ENCODE data around the gene DNAH3.
"Not testable (repeated sequence)": the region's sequence is repeated elsewhere in the genome, so short reads cannot be mapped to it uniquely, and the experiment has no call there.

DNAH3 gene, protein sequence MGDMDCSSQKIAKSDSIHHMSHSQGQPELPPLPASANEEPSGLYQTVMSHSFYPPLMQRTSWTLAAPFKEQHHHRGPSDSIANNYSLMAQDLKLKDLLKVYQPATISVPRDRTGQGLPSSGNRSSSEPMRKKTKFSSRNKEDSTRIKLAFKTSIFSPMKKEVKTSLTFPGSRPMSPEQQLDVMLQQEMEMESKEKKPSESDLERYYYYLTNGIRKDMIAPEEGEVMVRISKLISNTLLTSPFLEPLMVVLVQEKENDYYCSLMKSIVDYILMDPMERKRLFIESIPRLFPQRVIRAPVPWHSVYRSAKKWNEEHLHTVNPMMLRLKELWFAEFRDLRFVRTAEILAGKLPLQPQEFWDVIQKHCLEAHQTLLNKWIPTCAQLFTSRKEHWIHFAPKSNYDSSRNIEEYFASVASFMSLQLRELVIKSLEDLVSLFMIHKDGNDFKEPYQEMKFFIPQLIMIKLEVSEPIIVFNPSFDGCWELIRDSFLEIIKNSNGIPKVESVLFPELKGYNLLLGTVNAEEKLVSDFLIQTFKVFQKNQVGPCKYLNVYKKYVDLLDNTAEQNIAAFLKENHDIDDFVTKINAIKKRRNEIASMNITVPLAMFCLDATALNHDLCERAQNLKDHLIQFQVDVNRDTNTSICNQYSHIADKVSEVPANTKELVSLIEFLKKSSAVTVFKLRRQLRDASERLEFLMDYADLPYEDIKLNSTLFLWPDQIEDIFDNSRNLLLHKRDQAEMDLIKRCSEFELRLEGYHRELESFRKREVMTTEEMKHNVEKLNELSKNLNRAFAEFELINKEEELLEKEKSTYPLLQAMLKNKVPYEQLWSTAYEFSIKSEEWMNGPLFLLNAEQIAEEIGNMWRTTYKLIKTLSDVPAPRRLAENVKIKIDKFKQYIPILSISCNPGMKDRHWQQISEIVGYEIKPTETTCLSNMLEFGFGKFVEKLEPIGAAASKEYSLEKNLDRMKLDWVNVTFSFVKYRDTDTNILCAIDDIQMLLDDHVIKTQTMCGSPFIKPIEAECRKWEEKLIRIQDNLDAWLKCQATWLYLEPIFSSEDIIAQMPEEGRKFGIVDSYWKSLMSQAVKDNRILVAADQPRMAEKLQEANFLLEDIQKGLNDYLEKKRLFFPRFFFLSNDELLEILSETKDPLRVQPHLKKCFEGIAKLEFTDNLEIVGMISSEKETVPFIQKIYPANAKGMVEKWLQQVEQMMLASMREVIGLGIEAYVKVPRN (N-terminal part only)

GRCh38 chr16:21150375-21151001 lies at the start of gene DNAH3:
Gene DNAH3, minus strand, starts transcription at chr16:21150846. Its CDS starts 527 bp downstream, at chr16:21150319.
- Histone ChIP-seq H3K27me3 (ENCODE audit: control insufficient read depth in 2 of 2, insufficient read depth in 2 of 2, low read length in 2 of 2) (peaks cover 0 to under 1% of the 10 kb centered on the region in 2 donors), H3K9me3 (ENCODE audit: control insufficient read depth in 2 of 2, low read length in 2 of 2) (no peaks in the 10 kb centered on the region), H3K4me3 (ENCODE audit: low read length in 2 of 2) (no peak within 1 kb of the TSS), H3K27ac (ENCODE audit: low read depth in 2 of 2, low read length in 2 of 2) (no peak within 1 kb of the TSS), H3K36me3 (ENCODE audit: control insufficient read depth in 2 of 2, insufficient read depth in 2 of 2, low read length in 2 of 2) (no peaks in the 10 kb centered on the region), H3K9ac (ENCODE audit: low read depth in 1 of 2, low read length in 2 of 2) (no peak within 1 kb of the TSS), H3K4me1 (ENCODE audit: control insufficient read depth in 2 of 2, insufficient read depth in 2 of 2, low read length in 2 of 2) (peaks cover 0 to 3% of the 10 kb centered on the region in 2 donors)

DNA sequence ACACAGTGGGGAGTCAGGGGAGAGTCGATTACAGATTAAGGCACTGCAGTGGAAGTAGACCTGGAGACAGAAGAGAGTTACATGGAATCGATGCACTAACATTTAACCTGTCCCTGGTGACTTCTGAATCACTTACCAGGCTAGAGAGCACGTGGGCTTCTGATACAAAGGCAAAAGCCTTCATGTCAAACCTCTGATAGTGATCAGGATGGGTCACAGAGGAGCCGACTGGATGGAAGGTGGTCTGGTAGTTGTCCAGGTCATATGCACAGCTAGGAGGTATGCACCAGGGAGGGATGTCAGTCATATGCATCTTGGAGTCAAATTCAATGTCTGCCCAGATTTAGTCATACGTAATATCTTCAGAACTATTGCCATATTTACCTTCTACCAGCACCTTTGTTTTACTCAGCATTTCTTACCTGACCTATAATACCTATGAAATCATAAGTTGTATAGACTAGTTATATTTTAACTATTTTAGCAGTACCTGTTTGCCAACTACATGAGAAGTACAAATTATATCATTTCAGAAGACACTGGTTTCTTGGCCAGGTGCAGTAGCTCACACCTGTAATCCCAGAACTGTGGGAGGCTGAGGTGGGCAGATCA lies 49.1 kb upstream of the DNAH3 start:
- Histone ChIP-seq H3K4me1 (ENCODE audit: control insufficient read depth in 2 of 2, insufficient read depth in 2 of 2, low read length in 2 of 2) (peaks cover 10 to 14% of the 10 kb centered on the region in 2 donors), H3K27ac (ENCODE audit: low read depth in 2 of 2, low read length in 2 of 2) (peak overlapping the region; percentile 62 to 78)

DNA sequence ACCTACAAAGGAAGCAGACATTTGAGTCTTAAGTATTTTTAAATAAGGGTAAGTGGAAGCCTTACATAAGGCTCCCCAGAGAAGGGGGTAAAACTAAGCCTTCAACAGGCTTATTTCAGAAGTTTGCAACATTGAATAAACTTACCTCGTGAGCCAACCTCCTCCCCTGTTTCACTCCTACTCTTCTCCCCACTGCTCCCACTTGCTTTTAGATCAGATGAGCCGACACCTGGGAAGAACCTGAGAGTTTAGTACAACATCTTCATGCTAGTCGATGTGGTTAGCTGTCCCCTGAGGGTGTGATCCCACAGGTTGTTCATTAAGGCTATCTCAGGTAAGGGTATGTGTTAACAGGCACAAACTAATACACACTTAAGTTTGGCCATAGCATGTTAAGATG lies 47.0 kb upstream of the DNAH3 start:
- Histone ChIP-seq H3K9ac (ENCODE audit: low read depth in 1 of 2, low read length in 2 of 2) (no peak overlapping the region), H3K27ac (ENCODE audit: low read depth in 2 of 2, low read length in 2 of 2) (no peak overlapping the region), H3K27me3 (ENCODE audit: control insufficient read depth in 2 of 2, insufficient read depth in 2 of 2, low read length in 2 of 2) (peaks cover 0 to 2% of the 10 kb centered on the region in 2 donors), H3K9me3 (ENCODE audit: control insufficient read depth in 2 of 2, low read length in 2 of 2) (no peaks in the 10 kb centered on the region), H3K4me1 (ENCODE audit: control insufficient read depth in 2 of 2, insufficient read depth in 2 of 2, low read length in 2 of 2) (peaks cover 10 to 14% of the 10 kb centered on the region in 2 donors), H3K36me3 (ENCODE audit: control insufficient read depth in 2 of 2, insufficient read depth in 2 of 2, low read length in 2 of 2) (no peaks in the 10 kb centered on the region), H3K4me3 (ENCODE audit: low read length in 2 of 2) (no peak overlapping the region)

More for the DNA sequence above, 49.1 kb upstream of the DNAH3 start:
- Histone ChIP-seq H3K9me3 (ENCODE audit: control insufficient read depth in 2 of 2, low read length in 2 of 2) (no peaks in the 10 kb centered on the region), H3K27me3 (ENCODE audit: control insufficient read depth in 2 of 2, insufficient read depth in 2 of 2, low read length in 2 of 2) (peaks cover 0 to 2% of the 10 kb centered on the region in 2 donors), H3K4me3 (ENCODE audit: low read length in 2 of 2) (no peak overlapping the region), H3K9ac (ENCODE audit: low read depth in 1 of 2, low read length in 2 of 2) (peak overlapping the region; percentile 16 to 38), H3K36me3 (ENCODE audit: control insufficient read depth in 2 of 2, insufficient read depth in 2 of 2, low read length in 2 of 2) (no peaks in the 10 kb centered on the region)

DNA sequence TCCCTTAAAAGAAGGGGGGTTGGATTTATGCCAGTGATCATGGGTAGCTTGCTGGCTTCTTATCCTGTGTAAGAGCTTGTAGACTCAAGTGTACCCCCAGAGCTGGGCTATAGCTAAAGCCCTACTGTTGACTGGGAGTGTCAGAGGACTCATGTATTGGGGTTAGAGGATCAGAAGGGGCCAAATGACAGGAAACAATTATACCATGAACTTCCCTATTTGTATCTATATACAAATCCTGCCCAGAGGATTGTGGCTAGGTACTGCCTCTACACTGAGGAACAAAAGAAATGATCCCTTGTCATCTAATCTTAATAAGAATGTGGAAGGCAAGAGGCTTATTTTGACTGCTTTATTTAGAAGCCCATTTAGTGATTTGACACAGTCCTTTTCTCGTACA lies 46.5 kb upstream of the DNAH3 start:
- Histone ChIP-seq H3K9me3 (ENCODE audit: control insufficient read depth in 2 of 2, low read length in 2 of 2) (no peaks in the 10 kb centered on the region), H3K9ac (ENCODE audit: low read depth in 1 of 2, low read length in 2 of 2) (no peak overlapping the region), H3K27ac (ENCODE audit: low read depth in 2 of 2, low read length in 2 of 2) (no peak overlapping the region), H3K4me3 (ENCODE audit: low read length in 2 of 2) (no peak overlapping the region), H3K27me3 (ENCODE audit: control insufficient read depth in 2 of 2, insufficient read depth in 2 of 2, low read length in 2 of 2) (peaks cover 0 to 2% of the 10 kb centered on the region in 2 donors), H3K4me1 (ENCODE audit: control insufficient read depth in 2 of 2, insufficient read depth in 2 of 2, low read length in 2 of 2) (peaks cover 10 to 14% of the 10 kb centered on the region in 2 donors), H3K36me3 (ENCODE audit: control insufficient read depth in 2 of 2, insufficient read depth in 2 of 2, low read length in 2 of 2) (no peaks in the 10 kb centered on the region)

- H3K9me3 ChIP-seq (ENCODE audit: control insufficient read depth in 2 of 2, low read length in 2 of 2); H3K36me3 ChIP-seq (ENCODE audit: control insufficient read depth in 2 of 2, insufficient read depth in 2 of 2, low read length in 2 of 2); H3K9ac ChIP-seq (ENCODE audit: low read depth in 1 of 2, low read length in 2 of 2); H3K27ac ChIP-seq (ENCODE audit: low read depth in 2 of 2, low read length in 2 of 2); H3K4me3 ChIP-seq (ENCODE audit: low read length in 2 of 2); H3K27me3 ChIP-seq (ENCODE audit: control insufficient read depth in 2 of 2, insufficient read depth in 2 of 2, low read length in 2 of 2): not testable (repeated sequence)
- peaks cover 10 to 11% of the 10 kb centered on the region in 2 donors for H3K4me1 ChIP-seq (ENCODE audit: control insufficient read depth in 2 of 2, insufficient read depth in 2 of 2, low read length in 2 of 2)
Measured at GRCh38 chr16:21195330-21195729, 44.7 kb upstream of the DNAH3 start.

GRCh38 chr16:21194771-21195301 lies 44.2 kb upstream of the DNAH3 start:
- H3K4me1 ChIP-seq (ENCODE audit: control insufficient read depth in 2 of 2, insufficient read depth in 2 of 2, low read length in 2 of 2): peaks cover 6 to 9% of the 10 kb centered on the region in 2 donors
- H3K27me3 ChIP-seq (ENCODE audit: control insufficient read depth in 2 of 2, insufficient read depth in 2 of 2, low read length in 2 of 2): peaks cover 0 to 4% of the 10 kb centered on the region in 2 donors
- H3K27ac ChIP-seq (ENCODE audit: low read depth in 2 of 2, low read length in 2 of 2): no peak overlapping the region
- H3K9me3 ChIP-seq (ENCODE audit: control insufficient read depth in 2 of 2, low read length in 2 of 2): peaks cover 0 to 2% of the 10 kb centered on the region in 2 donors
- no peak overlapping the region for H3K4me3 ChIP-seq (ENCODE audit: low read length in 2 of 2)
- no peaks in the 10 kb centered on the region for H3K36me3 ChIP-seq (ENCODE audit: control insufficient read depth in 2 of 2, insufficient read depth in 2 of 2, low read length in 2 of 2)
- H3K9ac ChIP-seq (ENCODE audit: low read depth in 1 of 2, low read length in 2 of 2): no peak overlapping the region

- Histone ChIP-seq H3K36me3 (ENCODE audit: control insufficient read depth in 2 of 2, insufficient read depth in 2 of 2, low read length in 2 of 2) (no peaks in the 10 kb centered on the region), H3K4me1 (ENCODE audit: control insufficient read depth in 2 of 2, insufficient read depth in 2 of 2, low read length in 2 of 2) (peaks cover 0 to 4% of the 10 kb centered on the region in 2 donors), H3K9me3 (ENCODE audit: control insufficient read depth in 2 of 2, low read length in 2 of 2) (peaks cover 0 to 2% of the 10 kb centered on the region in 2 donors), H3K4me3 (ENCODE audit: low read length in 2 of 2) (no peak overlapping the region), H3K9ac (ENCODE audit: low read depth in 1 of 2, low read length in 2 of 2) (no peak overlapping the region), H3K27me3 (ENCODE audit: control insufficient read depth in 2 of 2, insufficient read depth in 2 of 2, low read length in 2 of 2) (peaks cover 0 to 2% of the 10 kb centered on the region in 2 donors), H3K27ac (ENCODE audit: low read depth in 2 of 2, low read length in 2 of 2) (no peak overlapping the region)
Measured at GRCh38 chr16:21192991-21193390, 42.3 kb upstream of the DNAH3 start.

DNA sequence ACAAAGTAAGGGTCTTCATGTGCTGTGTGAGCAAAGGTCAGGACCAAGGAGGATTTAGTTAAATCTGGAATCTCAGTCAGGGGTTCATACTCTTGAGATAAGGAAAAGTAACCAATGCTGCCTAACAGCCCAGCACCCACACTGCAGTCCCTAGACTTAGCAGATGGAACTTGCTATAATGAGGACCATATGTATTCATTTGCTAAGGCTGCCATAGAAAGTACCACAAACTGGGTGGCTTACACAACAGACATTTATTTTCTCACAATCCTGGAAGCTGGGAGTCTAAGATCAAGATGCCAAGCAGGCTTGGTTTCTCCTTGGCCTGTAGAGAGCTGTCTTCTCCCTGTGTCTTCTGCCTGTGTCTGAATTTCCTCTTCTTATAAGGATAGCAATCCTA lies 40.0 kb upstream of the DNAH3 start:
- Histone ChIP-seq H3K27ac (ENCODE audit: low read depth in 2 of 2, low read length in 2 of 2) (no peak overlapping the region), H3K4me3 (ENCODE audit: low read length in 2 of 2) (no peak overlapping the region), H3K4me1 (ENCODE audit: control insufficient read depth in 2 of 2, insufficient read depth in 2 of 2, low read length in 2 of 2) (peaks cover 4% of the 10 kb centered on the region in 2 donors), H3K27me3 (ENCODE audit: control insufficient read depth in 2 of 2, insufficient read depth in 2 of 2, low read length in 2 of 2) (peaks cover 0 to 2% of the 10 kb centered on the region in 2 donors), H3K9ac (ENCODE audit: low read depth in 1 of 2, low read length in 2 of 2) (no peak overlapping the region), H3K9me3 (ENCODE audit: control insufficient read depth in 2 of 2, low read length in 2 of 2) (peaks cover 0 to 2% of the 10 kb centered on the region in 2 donors), H3K36me3 (ENCODE audit: control insufficient read depth in 2 of 2, insufficient read depth in 2 of 2, low read length in 2 of 2) (no peaks in the 10 kb centered on the region)

GRCh38 chr16:21190013-21190412 lies 39.4 kb upstream of the DNAH3 start:
- H3K36me3 ChIP-seq (ENCODE audit: control insufficient read depth in 2 of 2, insufficient read depth in 2 of 2, low read length in 2 of 2): no peaks in the 10 kb centered on the region
- no peak overlapping the region for H3K4me3 ChIP-seq (ENCODE audit: low read length in 2 of 2)
- peaks cover 0 to 2% of the 10 kb centered on the region in 2 donors for H3K27me3 ChIP-seq (ENCODE audit: control insufficient read depth in 2 of 2, insufficient read depth in 2 of 2, low read length in 2 of 2)
- peaks cover 0 to 2% of the 10 kb centered on the region in 2 donors for H3K9me3 ChIP-seq (ENCODE audit: control insufficient read depth in 2 of 2, low read length in 2 of 2)
- no peak overlapping the region for H3K9ac ChIP-seq (ENCODE audit: low read depth in 1 of 2, low read length in 2 of 2)
- H3K27ac ChIP-seq (ENCODE audit: low read depth in 2 of 2, low read length in 2 of 2): no peak overlapping the region
- peaks cover 4 to 8% of the 10 kb centered on the region in 2 donors for H3K4me1 ChIP-seq (ENCODE audit: control insufficient read depth in 2 of 2, insufficient read depth in 2 of 2, low read length in 2 of 2)
